Endothelial cell of umbilical vein (primary cell): Measurements from ENCODE around the gene FAM50A. TPM values are rescaled to one million over a fixed set of nuclear protein-coding genes. Genes with fewer than 3 reads are reported as not detected.
A peak's percentile ranks its signal among the peaks of the same experiment; 100 is the strongest.

Source experiments
- BruUV-seq: library from RNA; stranded (reverse); fragments of 400-500 nt; replicated peaks from 2 replicates; lab custom pipeline; 2021; lab: Mats Ljungman, UMichigan
- CTCF ChIA-PET: fragments of 300-600, 350-600 bp; sonication (Branson Sonifier 250); formaldehyde crosslinking; loops from one replicate; lab custom pipeline; 2021; ENCODE audit warnings: antibody characterized with exemption, inconsistent platforms; lab: Charles Lee
- POLR2A ChIA-PET: fragments of 300-600, 350-600 bp; sonication (Branson Sonifier 250); formaldehyde crosslinking; loops from one replicate; lab custom pipeline; 2021; ENCODE audit warnings: antibody characterized with exemption, inconsistent platforms; lab: Charles Lee
- DNase-seq: peaks from one replicate; pipeline ENCODE4 v3.0.0-alpha.2; 2011; ENCODE audit warnings: low read depth, low spot score
- FAIRE-seq: peaks from 2 replicates; lab custom pipeline; 2011; peaks lifted over from hg19 to GRCh38; lab: Jason Lieb, UNC
- H2AFZ ChIP-seq: 2 replicates; pipeline ENCODE4 v1.6.0; 2012; ENCODE audit warnings: low read depth, low read length, control low read depth, inconsistent platforms
- H3K27ac ChIP-seq: 2 replicates; pipeline ENCODE4 v1.5.1; 2011; ENCODE audit warnings: low read depth, mild to moderate bottlenecking, control low read depth, low read length, moderate library complexity; ENCODE audit not compliant: insufficient read depth
- H3K27me3 ChIP-seq, 2 experiments: 2 replicates each; pipeline versions ENCODE4 v1.6.0 to v1.6.1; 2011; ENCODE audit warnings: low read length in 2 of 2, mixed read lengths in 1 of 2; ENCODE audit not compliant: control insufficient read depth in 2 of 2, insufficient read depth in 2 of 2
- H3K36me3 ChIP-seq, 2 experiments: 2 replicates in 1 of 2; 3 replicates in 1 of 2; pipeline ENCODE4 v1.5.1; 2011; ENCODE audit warnings: low read length in 2 of 2, mild to moderate bottlenecking in 1 of 2, moderate library complexity in 1 of 2; ENCODE audit not compliant: control insufficient read depth in 2 of 2, insufficient read depth in 2 of 2; ENCODE audit errors: extremely low read depth in 1 of 2
- H3K4me1 ChIP-seq: 3 replicates; pipeline ENCODE4 v1.5.1; 2011; ENCODE audit warnings: mild to moderate bottlenecking, low read length; ENCODE audit not compliant: control insufficient read depth, insufficient read depth; ENCODE audit errors: extremely low read depth
- H3K4me2 ChIP-seq: 2 replicates; pipeline ENCODE4 v1.6.1; 2011; ENCODE audit warnings: low read length, control low read depth, mixed read lengths; ENCODE audit not compliant: insufficient read depth
- H3K4me3 ChIP-seq, 3 experiments: fragments of 200-600 bp in 1 of 3; sonication (generic), shearing (Covaris generic) in 1 of 3; replicated peaks in 1 of 3; 2 replicates each; pipeline ENCODE4 v1.5.1; 2011 to 2016; ENCODE audit warnings: control low read depth in 3 of 3, low read length in 3 of 3, mild to moderate bottlenecking in 2 of 3, inconsistent platforms in 1 of 3, low read depth in 1 of 3, moderate library complexity in 1 of 3; ENCODE audit not compliant: insufficient read depth in 1 of 3
- H3K79me2 ChIP-seq: 2 replicates; pipeline ENCODE4 v1.6.0; 2012; ENCODE audit warnings: low read length, inconsistent platforms; ENCODE audit not compliant: control insufficient read depth, insufficient read depth
- H3K9ac ChIP-seq: replicated peaks from 2 replicates; pipeline ENCODE3; 2011; ENCODE audit warnings: low read length, control low read depth; ENCODE audit not compliant: insufficient read depth; ENCODE audit errors: extremely low read depth
- H3K9me1 ChIP-seq: replicated peaks from 3 replicates; pipeline ENCODE4 v1.6.0; 2011; ENCODE audit warnings: mild to moderate bottlenecking, low read length; ENCODE audit not compliant: control insufficient read depth, insufficient read depth; ENCODE audit errors: extremely low read depth
- H3K9me3 ChIP-seq: replicated peaks from 2 replicates; pipeline ENCODE4 v1.5.1; 2012; ENCODE audit warnings: low read length, inconsistent platforms; ENCODE audit not compliant: control insufficient read depth, insufficient read depth
- H4K20me1 ChIP-seq: replicated peaks from 2 replicates; pipeline ENCODE3; 2011; ENCODE audit warnings: mild to moderate bottlenecking, low read length; ENCODE audit not compliant: control insufficient read depth, insufficient read depth; ENCODE audit errors: extremely low read depth
- CTCF ChIP-seq, 2 donors: IDR thresholded peaks; 1 replicate in 1 of 2; 2 replicates in 1 of 2; pipeline ENCODE4 v1.5.1; 2011; ENCODE audit warnings: low read length in 2 of 2, mild to moderate bottlenecking in 2 of 2, moderate library complexity in 2 of 2, control low read depth in 1 of 2, inconsistent platforms in 1 of 2, low read depth in 1 of 2; ENCODE audit not compliant: insufficient read depth in 1 of 2; ENCODE audit errors: extremely low read depth in 1 of 2
- EZH2 ChIP-seq: IDR thresholded peaks from 2 replicates; pipeline ENCODE4 v1.6.1; 2012; ENCODE audit warnings: borderline replicate concordance, low read depth, mild to moderate bottlenecking, moderate library complexity, low read length, inconsistent platforms; ENCODE audit not compliant: severe bottlenecking
- FOS ChIP-seq: IDR thresholded peaks from 2 replicates; pipeline ENCODE4 v1.6.1; 2011; ENCODE audit warnings: mild to moderate bottlenecking, low read length, moderate library complexity, borderline replicate concordance; ENCODE audit not compliant: insufficient read depth
- GATA2 ChIP-seq: IDR thresholded peaks from 2 replicates; pipeline ENCODE4 v1.7.0; 2011; ENCODE audit warnings: low read depth, mild to moderate bottlenecking, moderate library complexity, mixed read lengths, low read length; ENCODE audit not compliant: insufficient read length, insufficient read depth
- JUN ChIP-seq: IDR thresholded peaks from 2 replicates; pipeline ENCODE4 v1.6.1; 2011; ENCODE audit warnings: borderline replicate concordance, low read depth; ENCODE audit not compliant: insufficient read length, insufficient read depth
- MAX ChIP-seq: IDR thresholded peaks from 2 replicates; pipeline ENCODE4 v1.6.1; 2011; ENCODE audit not compliant: insufficient read depth, insufficient read length
- MYC ChIP-seq: IDR thresholded peaks from one replicate; pipeline ENCODE4 v1.6.1; 2011; ENCODE audit warnings: mild to moderate bottlenecking, low read depth, low read length
- POLR2A ChIP-seq: IDR thresholded peaks from 2 replicates; pipeline ENCODE4 v1.6.1; 2012; ENCODE audit warnings: low read depth, mild to moderate bottlenecking, control low read depth, low read length
- POLR2AphosphoS5 ChIP-seq: IDR thresholded peaks from 2 replicates; pipeline ENCODE4 v1.6.1; 2012; ENCODE audit warnings: low read depth, mild to moderate bottlenecking, control low read depth, low read length, moderate library complexity; ENCODE audit not compliant: insufficient read depth
- dilution Hi-C: fragments of 300-500 bp; cut with MboI; formaldehyde crosslinking; loops from one replicate; pipeline ENCODE4 v1.15.0; 2019; ENCODE audit warnings: low sequenced_read_pairs; ENCODE audit not compliant: extremely low pct_ligation_motif_present
- intact Hi-C: fragments of 100-400 bp; cut with micrococcal nuclease; formaldehyde crosslinking; loops from one replicate; pipeline ENCODE4 v1.10.0; 2022
- polyA plus RNA-seq, 4 experiments: library from polyadenylated mRNA; depleted of rRNA in 3 of 4; stranded (reverse) in 3 of 4; unstranded in 1 of 4; fragments of >200 nt; gene quantifications; 2 replicates each; pipeline versions ENCODE4 v1.2.1 to v1.2.3, GENCODE V29; 2011 to 2012; ENCODE audit warnings: missing spikeins in 1 of 4
- total RNA-seq: library from RNA; stranded (reverse); gene quantifications from 2 replicates; pipeline ENCODE4 v1.2.3, GENCODE V29; 2021

Gene FAM50A
- total and polyA plus RNA-seq, 2 donors (not counting 3 experiments of a cell fraction or from before 2014, with no cell fraction given): 75.9 to 123 TPM

GRCh38 chrX:154460326-154460725, 16.4 kb downstream of the FAM50A start:
- Histone ChIP-seq H3K4me2 (no peak overlapping the region), H2AFZ (no peak overlapping the region), H3K27ac (no peak overlapping the region), H3K9me3 (no peaks in the 10 kb centered on the region), H3K4me1 (peaks cover 7% of the 10 kb centered on the region), H3K27me3 (no peaks in the 10 kb centered on the region), H3K79me2 (peaks cover 25% of the 10 kb centered on the region), H3K9me1 (no peaks in the 10 kb centered on the region), H4K20me1 (no peaks in the 10 kb centered on the region), H3K36me3 (peaks cover 0 to 11% of the 10 kb centered on the region in 2 experiments), H3K9ac (no peak overlapping the region), H3K4me3 (no peak overlapping the region)
- TF ChIP-seq FOS (no peak), POLR2AphosphoS5 (no peak), GATA2 (no peak), POLR2A (no peak), EZH2 (no peak)
- TSS peak; percentile 3 for BruUV-seq
- CTCF ChIA-PET: interaction anchor here (1.0 kb wide), 1 partner anchor 87 kb away, joined by 3 read pairs; no protein-coding TSS in a partner anchor
- intact Hi-C loops: no loop called here
- dilution Hi-C loops: no loop called here
- no peak for FAIRE-seq
- POLR2A ChIA-PET: no interaction called here
- no peak for DNase-seq

GRCh38 chrX:154462396-154462795, 18.5 kb downstream of the FAM50A start:
- no peak overlapping the region for H3K27ac ChIP-seq
- DNase-seq: no peak
- TF ChIP-seq POLR2AphosphoS5: no peak
- no peak for TF ChIP-seq POLR2A
- TF ChIP-seq GATA2: no peak
- TF ChIP-seq EZH2: no peak
- no peak for TF ChIP-seq FOS
- TF ChIP-seq CTCF (IDR thresholded peaks at IDR 0.05; ENCODE audit: extremely low read depth in 1 of 2, insufficient read depth in 1 of 2, low read depth in 1 of 2, low read length in 2 of 2): no peak
- TF ChIP-seq JUN: no peak
- no peak for TF ChIP-seq MAX
- no peak for TF ChIP-seq MYC
- H3K4me2 ChIP-seq: no peak overlapping the region
- no peaks in the 10 kb centered on the region for H3K9me1 ChIP-seq
- dilution Hi-C loops (no loop called here), intact Hi-C loops (no loop called here)
- no peaks in the 10 kb centered on the region for H3K9me3 ChIP-seq
- H3K79me2 ChIP-seq: peaks cover 25% of the 10 kb centered on the region
- H3K4me3 ChIP-seq: no peak overlapping the region
- POLR2A ChIA-PET: no interaction called here
- no peak overlapping the region for H2AFZ ChIP-seq
- FAIRE-seq: no peak
- H3K36me3 ChIP-seq: peaks cover 0 to 26% of the 10 kb centered on the region in 2 experiments
- H3K4me1 ChIP-seq: peaks cover 7% of the 10 kb centered on the region
- H3K27me3 ChIP-seq: no peaks in the 10 kb centered on the region
- no TSS peak for BruUV-seq
- no peak overlapping the region for H3K9ac ChIP-seq
- CTCF ChIA-PET: no interaction called here
- H4K20me1 ChIP-seq: no peaks in the 10 kb centered on the region
